Esophagus squamous epithelium (tissue), 4 donors: ENCODE measurements around the gene RBMS3.

Experiments
- POLR2A ChIP-seq, 4 donors: fragments of 450-650 bp; IDR thresholded peaks; one replicate each; pipeline ENCODE4 v1.6.1; 2017; ENCODE audit warnings: antibody characterized with exemption in 4 of 4, mild to moderate bottlenecking in 4 of 4, moderate library complexity in 3 of 4
- TF ChIP-seq, protein P1 (sequence below), 6 experiments: fragments of 450-650 bp in 4 of 6; fragments of 200-600 bp in 2 of 6; sonication (generic) in 2 of 6; IDR thresholded peaks; one replicate each; pipeline ENCODE4 v1.5.1; 2016 to 2019; ENCODE audit warnings: antibody characterized with exemption in 6 of 6, mild to moderate bottlenecking in 4 of 6, moderate library complexity in 4 of 6

DNA sequence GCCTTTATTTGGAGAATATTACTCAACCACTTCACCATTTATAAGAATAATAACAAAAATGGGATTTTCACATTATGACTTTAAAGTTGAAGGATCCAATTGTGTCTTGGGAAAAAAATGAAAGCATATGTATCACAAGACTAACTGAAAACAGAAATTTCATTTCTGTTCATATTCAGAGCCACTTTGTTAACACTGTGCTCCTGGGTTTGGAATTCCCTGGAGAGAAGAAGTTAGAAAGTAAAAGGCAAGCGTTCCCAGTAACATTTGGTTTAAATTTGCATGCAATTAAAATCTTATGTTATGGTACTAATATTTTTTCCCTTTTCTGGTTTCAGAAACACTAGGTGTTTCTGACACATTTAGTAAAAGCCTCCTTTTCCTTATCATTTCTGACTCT is 230.8 kb downstream of the RBMS3 start:
- TF ChIP-seq, protein P1, sequence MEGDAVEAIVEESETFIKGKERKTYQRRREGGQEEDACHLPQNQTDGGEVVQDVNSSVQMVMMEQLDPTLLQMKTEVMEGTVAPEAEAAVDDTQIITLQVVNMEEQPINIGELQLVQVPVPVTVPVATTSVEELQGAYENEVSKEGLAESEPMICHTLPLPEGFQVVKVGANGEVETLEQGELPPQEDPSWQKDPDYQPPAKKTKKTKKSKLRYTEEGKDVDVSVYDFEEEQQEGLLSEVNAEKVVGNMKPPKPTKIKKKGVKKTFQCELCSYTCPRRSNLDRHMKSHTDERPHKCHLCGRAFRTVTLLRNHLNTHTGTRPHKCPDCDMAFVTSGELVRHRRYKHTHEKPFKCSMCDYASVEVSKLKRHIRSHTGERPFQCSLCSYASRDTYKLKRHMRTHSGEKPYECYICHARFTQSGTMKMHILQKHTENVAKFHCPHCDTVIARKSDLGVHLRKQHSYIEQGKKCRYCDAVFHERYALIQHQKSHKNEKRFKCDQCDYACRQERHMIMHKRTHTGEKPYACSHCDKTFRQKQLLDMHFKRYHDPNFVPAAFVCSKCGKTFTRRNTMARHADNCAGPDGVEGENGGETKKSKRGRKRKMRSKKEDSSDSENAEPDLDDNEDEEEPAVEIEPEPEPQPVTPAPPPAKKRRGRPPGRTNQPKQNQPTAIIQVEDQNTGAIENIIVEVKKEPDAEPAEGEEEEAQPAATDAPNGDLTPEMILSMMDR (IDR thresholded peaks at IDR 0.05) = no peak
- TF ChIP-seq POLR2A (IDR thresholded peaks at IDR 0.05) = no peak
